ENCODE data around the gene SIRT2. TPM values are rescaled to one million over a fixed set of nuclear protein-coding genes. Genes with fewer than 3 reads are reported as not detected.
"Not testable (repeated sequence)": the region's sequence is repeated elsewhere in the genome, so short reads cannot be mapped to it uniquely, and the experiment has no call there.

SIRT2 gene
- total RNA-seq, 4 donors from 2014 or later, result 108 to 154 (median 129) TPM

DNA sequence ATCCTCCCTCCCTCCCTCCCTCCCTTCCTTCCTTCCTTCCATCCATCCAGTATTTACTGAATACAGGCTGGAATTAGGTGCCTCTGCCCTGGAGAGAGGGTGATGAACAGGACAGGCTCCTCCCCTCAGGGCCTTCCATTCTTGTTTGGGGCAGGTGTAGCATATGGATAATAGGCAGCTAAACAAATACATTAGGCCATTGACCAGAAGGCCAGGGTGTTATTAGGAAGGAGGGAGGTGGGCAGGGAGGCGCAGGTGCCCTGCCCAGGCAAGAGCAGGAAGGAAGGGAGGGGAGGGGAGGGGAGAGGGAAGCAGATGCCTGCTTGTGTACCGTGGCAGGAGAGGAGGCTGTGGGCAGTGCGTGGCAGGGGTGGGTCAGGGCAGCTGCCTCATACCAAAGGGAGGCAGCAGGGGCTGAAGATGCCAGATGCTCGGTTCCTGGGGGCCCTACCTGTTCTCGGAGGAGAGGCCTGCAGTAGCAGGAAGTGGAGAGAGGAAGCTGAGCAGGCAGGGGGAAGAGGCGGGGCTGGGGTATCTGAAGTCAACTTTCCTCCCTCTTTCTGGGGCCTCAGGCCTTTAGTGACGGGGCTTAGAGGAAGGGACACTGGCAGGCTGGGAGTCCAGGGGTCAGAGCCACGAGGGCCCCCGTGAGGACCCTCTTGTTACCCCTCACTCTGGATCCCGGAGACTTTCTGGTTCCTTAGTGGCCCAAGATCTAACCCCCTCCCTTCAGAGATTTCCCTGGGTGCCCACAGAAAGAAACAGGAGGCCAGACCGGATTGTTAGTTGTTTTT is 21.4 kb downstream of the SIRT2 start, which contains the start of gene RINL:
RINL (minus strand) TSS at position 495 of the 794 bp plus-strand sequence. CDS start 1,533 bp downstream, outside the sequence.
- peak within 1 kb of the TSS in 3 of 4 donors; percentile 65 to 90 (median 67) for H3K27ac ChIP-seq
- H3K4me3 ChIP-seq, result peak within 1 kb of the TSS in 2 of 4 donors; percentile 16 to 18
- TF ChIP-seq, protein P1, sequence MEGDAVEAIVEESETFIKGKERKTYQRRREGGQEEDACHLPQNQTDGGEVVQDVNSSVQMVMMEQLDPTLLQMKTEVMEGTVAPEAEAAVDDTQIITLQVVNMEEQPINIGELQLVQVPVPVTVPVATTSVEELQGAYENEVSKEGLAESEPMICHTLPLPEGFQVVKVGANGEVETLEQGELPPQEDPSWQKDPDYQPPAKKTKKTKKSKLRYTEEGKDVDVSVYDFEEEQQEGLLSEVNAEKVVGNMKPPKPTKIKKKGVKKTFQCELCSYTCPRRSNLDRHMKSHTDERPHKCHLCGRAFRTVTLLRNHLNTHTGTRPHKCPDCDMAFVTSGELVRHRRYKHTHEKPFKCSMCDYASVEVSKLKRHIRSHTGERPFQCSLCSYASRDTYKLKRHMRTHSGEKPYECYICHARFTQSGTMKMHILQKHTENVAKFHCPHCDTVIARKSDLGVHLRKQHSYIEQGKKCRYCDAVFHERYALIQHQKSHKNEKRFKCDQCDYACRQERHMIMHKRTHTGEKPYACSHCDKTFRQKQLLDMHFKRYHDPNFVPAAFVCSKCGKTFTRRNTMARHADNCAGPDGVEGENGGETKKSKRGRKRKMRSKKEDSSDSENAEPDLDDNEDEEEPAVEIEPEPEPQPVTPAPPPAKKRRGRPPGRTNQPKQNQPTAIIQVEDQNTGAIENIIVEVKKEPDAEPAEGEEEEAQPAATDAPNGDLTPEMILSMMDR (IDR thresholded peaks at IDR 0.05), result no peak
- no peak for TF ChIP-seq POLR2A (IDR thresholded peaks at IDR 0.05)
- no peak for TF ChIP-seq EP300 (IDR thresholded peaks at IDR 0.05)
- H3K9me3 ChIP-seq, result no peaks in the 10 kb centered on the region
- H3K27me3 ChIP-seq, result no peaks in the 10 kb centered on the region
- DNase-seq (ENCODE audit: low spot score in 2 of 2), result no peak
- peaks cover 0 to 48% (median 12%) of the 10 kb centered on the region in 3 donors for H3K36me3 ChIP-seq
- peaks cover 0 to 17% (median 7%) of the 10 kb centered on the region in 4 donors for H3K4me1 ChIP-seq
- WGBS, 2 donors, result 43 to 50% methylated on average over 11 of the region's 11 CpGs

DNA sequence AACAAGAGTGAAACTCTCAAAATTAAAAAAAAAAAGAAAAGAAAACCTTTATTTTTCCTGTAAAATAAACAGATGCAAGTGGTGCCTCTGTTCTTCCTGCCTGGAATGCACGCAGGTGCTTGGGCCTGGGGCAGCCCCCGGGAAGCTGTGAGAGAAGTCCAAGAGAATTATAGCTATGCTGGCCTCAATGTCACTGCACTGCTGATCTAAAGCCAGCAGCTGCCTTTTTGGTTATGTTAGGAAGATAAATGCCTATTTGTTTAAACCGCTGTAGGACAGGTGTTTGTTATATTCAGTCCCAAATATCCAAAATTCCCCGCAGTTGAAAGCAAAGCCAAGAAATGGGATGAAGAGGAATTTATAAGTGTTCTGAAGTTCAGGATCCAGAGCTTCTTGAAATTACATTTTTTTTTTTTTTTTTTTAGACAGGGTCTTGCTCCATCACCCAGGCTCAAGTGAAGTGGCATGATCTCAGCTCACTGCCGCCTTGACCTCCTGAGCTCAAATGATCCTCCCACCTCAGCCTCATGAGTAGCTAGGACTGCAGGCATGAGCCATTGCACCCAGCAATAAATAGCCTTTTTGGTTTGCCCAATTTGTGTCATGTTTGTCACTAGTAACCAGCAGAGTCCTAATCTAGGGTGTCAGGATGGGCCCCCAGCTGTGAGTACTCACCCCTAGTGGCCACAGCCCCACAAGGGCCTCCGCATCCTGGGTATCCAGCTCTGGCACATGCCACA is 23.6 kb downstream of the SIRT2 start:
- Histone ChIP-seq H3K27me3 (no peaks in the 10 kb centered on the region), H3K27ac (no peak overlapping the region), H3K36me3 (peaks cover 0 to 27% (median 1%) of the 10 kb centered on the region in 3 donors), H3K4me3 (no peak overlapping the region), H3K4me1 (peaks cover 0 to 17% (median 7%) of the 10 kb centered on the region in 4 donors), H3K9me3 (no peaks in the 10 kb centered on the region)
- DNase-seq (ENCODE audit: low spot score in 2 of 2), result no peak
- 79 to 82% methylated on average over 6 of the region's 6 CpGs for WGBS, 2 donors
- no peak for TF ChIP-seq POLR2A (IDR thresholded peaks at IDR 0.05)
- no peak for TF ChIP-seq EP300 (IDR thresholded peaks at IDR 0.05)
- TF ChIP-seq, protein P1 (IDR thresholded peaks at IDR 0.05), result no peak

DNA sequence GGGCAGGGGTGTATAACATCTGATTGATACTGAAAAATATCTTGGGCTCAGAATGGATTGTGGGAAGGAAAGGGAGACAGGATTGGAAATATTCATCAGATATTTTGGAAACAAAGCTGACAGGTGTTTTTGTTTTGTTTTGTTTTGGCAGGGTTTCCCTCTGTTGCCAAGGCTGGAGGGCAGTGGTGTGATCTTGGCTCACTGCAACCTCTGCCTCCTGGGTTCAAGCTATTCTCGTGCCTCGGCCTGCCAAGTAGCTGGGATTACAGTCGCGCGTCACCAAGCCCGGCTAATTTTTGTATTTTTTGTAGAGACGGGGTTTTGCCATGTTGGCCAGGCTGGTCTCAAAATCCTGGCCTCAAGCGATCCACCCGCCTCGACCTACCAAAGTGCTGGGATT is 26.0 kb downstream of the SIRT2 start:
- H3K4me1 ChIP-seq, result peaks cover 0 to 32% (median 13%) of the 10 kb centered on the region in 4 donors
- H3K36me3 ChIP-seq; H3K27ac ChIP-seq; DNase-seq (ENCODE audit: low spot score in 2 of 2); H3K27me3 ChIP-seq; H3K4me3 ChIP-seq; H3K9me3 ChIP-seq: not testable (repeated sequence)
- WGBS, 2 donors, result 90 to 96% methylated on average over 10 of the region's 10 CpGs

DNA sequence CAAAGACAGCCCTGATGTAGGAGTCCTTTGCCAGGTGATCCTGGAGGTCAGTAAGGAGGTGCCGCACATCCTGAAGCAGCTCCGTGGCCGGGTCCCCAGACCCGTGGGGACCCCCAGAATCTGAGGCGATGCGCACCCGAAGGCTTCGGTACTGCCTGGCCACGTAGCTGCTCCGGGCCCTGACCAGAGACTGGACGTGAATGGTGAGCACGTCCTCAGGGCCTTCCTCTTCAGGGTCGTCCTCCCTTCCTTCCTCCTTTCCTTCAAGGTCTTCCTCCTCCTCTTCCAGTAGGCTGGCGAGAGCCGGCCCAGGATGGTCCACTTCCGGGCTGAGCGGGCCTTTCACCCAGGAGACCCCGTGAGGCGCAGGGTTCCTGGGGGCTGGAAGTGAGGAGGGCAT is 28.8 kb downstream of the SIRT2 start:
- H3K27ac ChIP-seq, result peak overlapping the region in 2 of 4 donors; percentile 62 to 73
- H3K4me1 ChIP-seq, result peaks cover 0 to 23% (median 9%) of the 10 kb centered on the region in 4 donors
- H3K36me3 ChIP-seq, result no peaks in the 10 kb centered on the region
- no peaks in the 10 kb centered on the region for H3K9me3 ChIP-seq
- WGBS, 2 donors, result 91 to 93% methylated on average over 18 to 19 of the region's 19 CpGs
- H3K4me3 ChIP-seq, result peak overlapping the region in 2 of 4 donors; percentile 55 to 62
- no peak for TF ChIP-seq POLR2A (IDR thresholded peaks at IDR 0.05)
- TF ChIP-seq EP300 (IDR thresholded peaks at IDR 0.05), result no peak
- TF ChIP-seq, protein P1 (IDR thresholded peaks at IDR 0.05), result no peak
- H3K27me3 ChIP-seq, result no peaks in the 10 kb centered on the region
- DNase-seq (ENCODE audit: low spot score in 2 of 2), result no peak

DNA sequence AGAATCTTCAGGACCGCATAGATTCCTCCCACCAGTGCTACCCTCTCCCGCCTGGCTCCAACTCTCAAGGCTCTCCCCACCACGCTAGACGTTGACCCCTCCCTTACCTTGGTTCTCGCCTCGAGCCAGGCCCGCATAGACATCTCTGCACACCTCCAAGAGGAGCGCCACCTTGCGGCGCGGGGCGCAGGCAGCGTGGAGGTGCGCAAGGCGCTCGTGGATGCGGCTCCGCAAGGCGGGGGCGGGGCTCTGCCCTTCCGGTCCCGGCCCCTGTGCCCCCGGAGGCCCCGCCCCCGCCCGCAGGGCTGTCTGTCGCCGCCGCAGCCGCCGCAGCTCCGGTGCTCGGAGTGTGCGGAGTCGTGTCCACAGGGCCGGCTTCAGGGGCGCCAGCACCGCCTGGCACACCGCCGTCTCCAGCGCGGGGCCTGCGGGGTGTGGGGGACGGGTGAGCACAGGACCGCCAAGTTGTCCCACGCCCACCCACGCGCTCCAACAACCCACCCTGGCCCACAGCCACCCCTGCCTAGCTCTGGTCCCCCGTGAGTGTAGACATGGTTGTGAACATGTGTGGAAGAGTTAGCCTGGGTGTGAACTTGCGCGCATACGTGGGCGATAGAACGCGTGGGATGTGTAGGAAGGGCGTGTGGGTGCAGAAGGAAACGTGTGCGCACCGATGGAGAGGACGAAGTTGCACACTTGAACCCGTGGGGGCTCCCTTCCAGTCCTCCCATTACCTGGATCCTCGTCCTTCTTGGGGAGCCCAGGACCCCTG is 29.4 kb downstream of the SIRT2 start:
- TF ChIP-seq EP300 (IDR thresholded peaks at IDR 0.05) (peak in 1 of 2 donors; percentile 19), POLR2A (IDR thresholded peaks at IDR 0.05) (no peak)
- TF ChIP-seq, protein P1 (IDR thresholded peaks at IDR 0.05), result peak; percentile 86 to 94 (median 87)
- Histone ChIP-seq H3K27me3 (no peaks in the 10 kb centered on the region), H3K4me1 (peaks cover 0 to 23% (median 9%) of the 10 kb centered on the region in 4 donors), H3K4me3 (peak overlapping the region; percentile 42 to 62 (median 58)), H3K36me3 (no peaks in the 10 kb centered on the region), H3K27ac (peak overlapping the region; percentile 59 to 73 (median 60)), H3K9me3 (no peaks in the 10 kb centered on the region)
- 39 to 55% methylated on average over 16 to 21 of the region's 62 CpGs for WGBS, 2 donors
- DNase-seq (ENCODE audit: low spot score in 2 of 2), result peak; percentile 74 to 78

Measured in tibial nerve (tissue), 4 donors.